SKM-1 treated with dmso at 0.1 percent for 144 hours (cell line): Measurements from ENCODE around the gene OVCA2.
A peak's percentile ranks its signal among the peaks of the same experiment; 100 is the strongest.

ENCODE experiments used
- DNase-seq: peaks from one replicate; lab custom pipeline; 2025; ENCODE audit not compliant: unreplicated experiment; lab: John Stamatoyannopoulos, UW

OVCA2 gene

DNA sequence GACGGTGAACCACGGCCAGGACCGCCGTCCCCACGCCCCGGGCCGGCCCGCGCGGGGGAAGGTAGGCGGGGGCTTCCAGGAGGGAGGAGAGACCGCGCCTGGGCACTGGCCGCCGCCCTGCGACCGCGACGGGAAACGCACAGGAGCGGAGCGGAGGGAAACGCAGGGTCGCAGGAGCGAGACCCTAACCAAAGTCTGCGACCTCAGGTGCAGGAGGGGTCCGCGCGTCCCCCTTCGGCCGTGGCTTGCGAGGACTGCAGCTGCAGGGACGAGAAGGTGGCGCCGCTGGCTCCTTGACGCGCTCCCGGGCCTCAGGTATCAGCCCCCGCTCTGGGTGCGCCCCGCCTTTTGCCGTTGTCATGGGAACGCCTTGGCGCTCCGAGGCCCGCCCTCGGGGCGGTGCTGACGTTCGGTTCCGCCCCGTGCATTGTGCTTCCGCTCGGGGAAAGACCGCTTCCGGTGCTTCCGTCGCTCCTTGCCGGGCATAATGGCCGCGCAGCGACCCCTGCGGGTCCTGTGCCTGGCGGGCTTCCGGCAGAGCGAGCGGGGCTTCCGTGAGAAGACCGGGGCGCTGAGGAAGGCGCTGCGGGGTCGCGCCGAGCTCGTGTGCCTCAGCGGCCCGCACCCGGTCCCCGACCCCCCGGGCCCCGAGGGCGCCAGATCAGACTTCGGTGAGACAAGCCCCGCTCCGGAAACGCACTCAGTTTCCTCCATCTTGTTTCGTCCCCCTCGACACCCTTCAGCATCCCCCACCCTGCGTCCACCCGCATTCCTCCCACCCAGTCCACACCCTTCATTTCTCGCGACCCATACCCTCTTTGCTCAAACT lies at the start of gene OVCA2:
OVCA2 (plus strand) TSS at position 462 of the 829 bp plus-strand sequence; CDS start at position 488, 26 bp downstream.
- peak; percentile 51 for DNase-seq

DNA sequence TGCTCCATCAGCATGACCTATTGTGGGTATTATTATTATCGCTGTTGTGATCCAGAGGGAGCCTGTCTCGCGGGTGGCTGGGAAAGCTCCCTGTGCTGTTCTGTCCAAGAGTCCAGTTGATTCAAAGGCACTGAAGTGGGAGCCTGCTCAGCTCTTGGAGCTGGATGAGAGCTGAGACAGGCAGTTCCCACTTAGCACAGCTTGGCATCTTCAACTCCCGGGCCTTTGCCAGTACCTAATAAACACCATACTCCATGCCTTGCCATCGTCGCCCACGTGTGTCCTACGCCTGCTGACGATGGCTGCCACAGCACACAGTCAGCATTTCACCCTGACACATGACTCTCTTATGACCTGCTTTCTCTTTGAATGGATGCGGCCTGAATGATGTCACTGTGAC lies 49.3 kb upstream of the OVCA2 start:
- DNase-seq = no peak

DNA sequence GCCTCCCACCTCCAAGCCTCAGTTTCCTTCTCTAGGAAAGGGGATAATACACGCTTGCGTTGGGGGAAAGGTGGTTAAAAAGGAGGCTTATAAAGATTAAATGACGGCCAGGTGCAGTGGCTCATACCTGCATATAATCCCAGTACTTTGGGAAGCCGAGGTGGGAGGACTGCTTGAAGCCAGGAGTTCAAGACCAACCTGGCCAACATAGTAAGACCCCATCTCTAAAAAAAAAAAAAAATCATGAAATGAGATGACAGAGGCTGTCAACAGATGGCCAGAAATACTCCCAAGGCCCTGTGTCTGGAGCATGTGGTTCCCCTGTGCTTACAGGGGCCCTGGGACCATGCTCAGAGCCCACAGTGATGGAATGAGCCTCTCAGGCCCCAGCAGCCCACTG lies 47.1 kb upstream of the OVCA2 start:
- no peak for DNase-seq

DNA sequence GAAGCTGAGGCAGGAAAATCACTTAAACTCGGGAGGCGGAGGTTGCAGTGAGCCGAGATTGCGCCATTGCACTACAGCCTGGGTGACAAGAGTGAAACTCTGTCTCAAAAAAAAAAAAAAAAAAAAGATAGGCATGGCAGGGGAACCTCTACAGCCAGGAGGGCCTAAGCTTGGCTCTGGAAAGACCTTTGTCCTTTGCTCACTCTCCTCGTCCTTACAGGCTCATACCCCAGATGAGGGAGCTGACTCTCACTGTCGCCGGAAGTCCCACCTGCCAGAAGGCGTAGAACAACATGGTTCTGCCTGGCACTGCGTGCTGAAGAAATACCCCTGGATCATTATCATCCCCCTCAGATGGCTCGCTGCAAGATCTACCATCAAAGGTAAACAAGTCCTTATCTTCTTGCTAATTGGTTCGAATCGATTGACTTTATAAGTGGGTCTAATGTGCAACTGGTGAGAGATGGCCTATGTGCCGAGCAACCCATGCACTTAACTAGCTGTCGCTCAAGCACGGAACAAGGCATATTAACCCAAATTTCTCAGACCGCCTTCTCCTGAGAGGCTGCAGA lies 46.4 kb upstream of the OVCA2 start:
- DNase-seq = no peak

DNA sequence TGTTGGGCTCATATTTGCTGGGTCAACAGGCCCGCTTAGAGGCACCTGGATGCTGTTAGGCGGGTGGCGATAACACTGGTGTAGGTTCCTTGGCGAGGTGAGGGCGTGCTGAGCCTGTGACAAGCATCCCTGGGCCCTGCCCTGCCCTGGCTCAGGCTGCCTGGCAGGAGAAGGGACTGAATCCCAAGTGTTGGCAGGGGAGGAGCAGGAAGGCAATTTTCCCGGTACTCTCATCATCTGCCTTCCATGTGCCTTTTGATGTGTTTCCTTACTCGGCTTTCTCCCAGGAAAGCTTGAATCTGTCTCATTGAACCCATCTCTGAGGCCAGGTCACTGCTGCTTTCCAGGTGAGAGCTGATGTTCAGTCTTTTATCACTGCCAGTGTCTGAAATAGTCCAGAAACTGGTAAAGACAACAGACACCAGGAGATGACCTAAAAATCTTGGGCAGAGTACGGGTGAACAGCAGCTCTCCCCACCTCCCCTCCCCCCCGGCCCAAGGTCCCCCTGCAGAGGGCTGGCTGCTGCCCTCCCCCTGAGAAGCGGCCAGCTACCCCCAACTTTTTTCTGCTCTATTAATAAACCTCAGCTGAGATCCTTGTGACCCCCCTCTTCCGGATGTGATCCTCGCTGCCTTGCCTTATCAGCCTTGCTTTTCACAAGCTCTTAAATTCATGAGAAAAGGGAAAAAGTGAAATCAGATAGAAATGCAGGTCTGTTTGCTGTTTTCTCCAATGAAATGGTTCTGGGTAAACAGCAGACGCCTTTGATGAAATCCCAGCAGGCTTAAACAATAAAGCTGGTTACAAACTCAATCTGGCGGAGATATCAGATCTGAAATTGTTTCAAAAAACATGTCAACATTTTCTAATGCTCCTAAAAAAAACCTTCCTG lies 45.7 kb upstream of the OVCA2 start:
- DNase-seq = no peak

DNA sequence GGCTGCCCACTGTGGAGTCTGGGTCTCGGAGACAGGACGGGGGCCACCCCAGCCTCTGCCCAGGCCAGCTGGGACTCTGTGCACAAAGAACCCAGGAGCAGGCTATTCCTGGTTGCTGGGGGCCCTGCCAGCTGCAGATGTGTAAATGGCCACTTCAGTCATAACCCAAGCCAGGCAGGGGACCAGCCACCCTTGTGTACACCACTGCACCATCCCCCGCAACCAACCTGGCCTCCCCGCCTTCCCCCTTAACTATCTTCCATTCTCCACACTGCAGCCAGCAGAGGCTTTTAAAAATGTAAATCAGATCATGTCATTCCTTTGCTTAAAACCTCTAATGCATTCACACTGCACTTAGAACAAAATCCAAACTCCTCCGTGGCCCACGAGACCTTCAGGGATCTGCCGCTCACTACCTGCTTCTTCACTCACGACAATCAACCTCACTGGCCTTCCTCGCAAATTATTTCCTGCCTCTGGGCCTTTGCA lies 45.0 kb upstream of the OVCA2 start:
- no peak for DNase-seq

DNA sequence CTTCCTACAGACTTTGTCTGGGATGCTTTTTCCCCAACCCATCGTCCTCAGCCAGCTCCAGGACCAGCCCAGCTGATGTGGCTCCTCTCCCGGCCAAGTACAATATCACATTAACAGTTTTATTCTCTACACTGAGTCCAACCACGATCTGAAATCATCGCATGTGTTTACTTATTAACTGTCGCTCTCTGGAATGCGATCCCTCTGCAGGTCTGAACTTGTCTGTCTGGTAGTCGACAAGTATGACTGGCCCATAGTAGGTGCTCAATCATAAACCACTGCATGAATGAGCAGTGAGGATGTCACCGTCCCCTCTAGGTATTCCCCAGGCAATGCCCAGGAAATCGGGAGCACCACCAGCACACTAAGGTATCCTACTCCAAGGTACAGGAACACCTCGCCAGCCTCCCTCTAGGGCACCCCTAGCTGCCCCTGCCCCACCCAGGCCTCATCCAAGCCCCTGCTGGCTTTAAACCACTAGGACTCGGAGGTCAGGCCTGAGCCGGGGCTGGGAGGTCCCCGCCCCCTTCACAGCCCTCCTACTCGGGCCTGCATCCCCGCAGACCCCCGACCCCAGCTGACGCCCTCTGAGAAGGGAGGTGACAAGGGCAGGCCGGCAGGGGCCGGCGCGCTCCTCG lies 44.4 kb upstream of the OVCA2 start:
- DNase-seq = no peak

DNA sequence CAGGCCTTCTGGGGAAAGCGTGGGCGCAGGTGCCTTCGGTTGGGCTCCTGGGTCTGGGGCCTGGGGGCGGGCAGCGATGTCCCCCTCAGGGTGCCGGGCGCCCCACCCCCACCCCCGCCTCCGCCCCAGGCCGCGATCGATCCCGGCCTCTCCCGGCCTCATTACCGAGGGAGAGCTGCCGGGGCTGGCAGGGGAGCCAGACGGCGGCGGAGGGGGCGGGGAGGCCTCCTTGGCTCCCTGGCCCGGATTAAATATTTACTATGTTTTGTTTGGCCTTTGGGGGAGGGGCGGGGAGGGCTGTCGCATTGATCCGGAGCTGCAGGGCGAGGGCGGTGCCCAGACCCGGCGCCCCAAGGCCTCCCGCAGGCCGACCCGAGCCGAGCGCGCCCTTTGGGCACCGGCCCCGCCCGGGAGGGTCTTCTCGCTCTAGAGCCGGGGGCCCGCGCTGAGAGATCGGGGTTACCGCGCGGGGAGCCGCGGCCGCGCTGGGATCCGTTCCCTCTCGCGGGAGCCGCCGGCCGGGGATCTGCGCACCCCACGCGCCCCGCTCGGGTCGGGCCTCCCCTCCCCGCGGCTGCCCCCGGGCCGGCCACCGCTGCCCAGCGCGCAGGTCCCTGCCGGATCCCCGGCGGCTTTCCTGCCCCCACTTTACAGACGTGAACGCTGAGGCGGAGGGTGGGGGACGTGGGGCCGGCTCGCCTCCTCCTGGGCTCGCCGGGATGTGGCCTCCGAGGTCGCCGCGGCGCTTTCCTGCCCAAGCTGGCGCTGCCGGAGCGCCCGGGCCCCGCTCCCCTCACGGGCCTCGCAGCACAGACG lies 43.7 kb upstream of the OVCA2 start:
- DNase-seq = no peak

DNA sequence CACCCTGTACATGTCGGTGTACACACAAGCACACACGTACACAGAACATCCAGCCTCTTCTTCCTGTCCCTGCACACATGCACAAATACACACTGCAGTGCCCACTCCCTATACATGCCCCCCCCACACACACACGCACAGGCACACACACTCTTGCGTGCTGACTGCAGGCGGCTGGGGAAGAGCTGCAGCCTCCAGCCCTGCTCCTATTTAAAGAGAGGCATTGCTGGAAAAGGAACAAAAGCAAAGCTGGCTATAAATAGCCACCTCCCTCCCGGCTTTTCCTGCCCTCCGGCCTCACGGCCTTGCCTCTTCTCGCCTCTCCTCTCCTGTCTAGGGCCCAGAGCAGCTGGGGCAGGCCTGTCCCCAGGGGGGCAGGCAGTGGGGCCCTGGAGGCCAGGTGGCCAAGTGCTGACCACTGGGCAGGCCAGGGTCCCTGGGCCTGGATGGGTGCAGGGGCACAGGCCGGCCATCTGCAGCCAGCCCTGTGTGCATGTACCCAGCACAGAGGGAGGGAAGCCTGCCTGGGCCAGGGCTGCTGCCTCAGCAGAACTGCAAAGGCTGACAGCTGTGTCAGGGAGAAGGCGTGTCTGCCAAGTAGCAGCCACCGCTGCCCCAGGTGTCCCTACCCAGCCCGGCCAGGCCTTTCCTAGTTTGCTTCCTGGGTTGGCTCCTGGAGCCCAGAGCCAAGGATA lies 42.1 kb upstream of the OVCA2 start:
- no peak for DNase-seq

DNA sequence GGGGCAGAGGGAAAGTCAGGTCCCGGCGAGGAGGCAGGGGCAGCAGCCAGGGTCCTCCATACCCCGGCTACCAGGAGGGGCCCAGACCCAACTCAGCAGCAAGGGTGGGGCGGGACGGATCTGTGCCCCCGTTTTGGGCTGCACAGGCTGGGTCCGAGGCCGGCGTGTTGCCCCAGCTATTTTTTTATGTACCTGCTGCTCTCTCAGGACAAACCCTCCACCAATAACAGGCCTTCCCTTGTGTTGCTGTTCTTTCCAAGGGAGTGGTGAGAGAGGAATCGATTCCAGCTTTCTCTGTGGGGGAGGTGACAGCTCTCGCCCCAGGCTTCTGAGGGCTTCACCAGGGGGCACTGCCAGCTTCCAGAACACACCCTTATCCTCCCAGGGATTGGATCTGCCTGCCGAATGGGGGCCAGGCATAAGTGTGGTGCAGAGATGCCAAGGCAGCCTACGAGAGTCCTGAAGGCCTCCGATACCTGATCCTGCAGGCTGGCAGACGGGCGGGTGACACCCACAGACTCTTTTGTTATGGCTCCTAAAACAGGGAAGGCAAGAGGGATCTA lies 39.0 kb upstream of the OVCA2 start:
- no peak for DNase-seq

DNA sequence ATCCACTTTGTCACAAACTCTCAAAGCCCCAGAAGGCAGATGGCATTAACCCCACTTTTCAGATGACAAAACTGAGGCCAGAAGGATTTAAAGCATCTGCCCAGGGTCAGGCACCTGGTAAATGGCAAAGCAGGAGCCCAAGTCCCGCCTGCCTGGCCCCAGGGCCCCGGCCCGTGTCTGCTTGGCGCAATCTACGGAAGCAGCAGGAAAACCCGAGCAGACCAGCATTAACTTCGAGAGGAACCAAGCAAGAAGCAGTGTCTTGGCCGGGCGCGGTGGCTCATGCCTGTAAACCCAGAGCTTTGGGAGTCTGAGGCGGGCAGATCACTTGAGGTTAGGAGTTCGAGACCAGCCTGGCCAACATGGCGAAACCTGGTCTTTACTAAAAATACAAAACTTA lies 38.3 kb upstream of the OVCA2 start:
- DNase-seq = no peak

DNA sequence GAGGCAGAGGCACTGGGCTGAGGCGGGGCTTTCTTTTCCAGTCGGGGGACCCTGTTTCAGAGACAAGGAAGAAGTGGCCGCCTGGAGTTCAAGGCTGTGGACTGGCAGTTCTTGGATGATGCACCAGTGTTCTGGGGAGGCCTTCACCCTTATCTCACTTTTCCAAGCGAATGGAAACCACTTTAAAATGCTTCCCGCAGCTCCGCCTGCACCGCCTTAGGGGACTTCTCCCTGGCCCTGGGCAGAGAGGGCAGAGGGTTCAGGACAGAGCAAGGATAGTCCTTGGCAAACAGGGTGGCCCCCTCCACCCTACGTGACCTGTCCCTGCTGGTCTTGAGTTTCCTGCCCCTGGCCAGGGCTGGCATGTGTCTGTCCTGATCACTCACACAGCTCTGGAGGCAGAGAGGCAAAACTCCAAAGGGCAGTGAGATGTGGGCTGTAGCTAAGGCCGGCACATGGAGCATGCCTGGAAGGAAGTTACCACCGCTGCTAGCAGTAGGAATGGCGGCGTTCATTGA lies 37.3 kb upstream of the OVCA2 start:
- no peak for DNase-seq

DNA sequence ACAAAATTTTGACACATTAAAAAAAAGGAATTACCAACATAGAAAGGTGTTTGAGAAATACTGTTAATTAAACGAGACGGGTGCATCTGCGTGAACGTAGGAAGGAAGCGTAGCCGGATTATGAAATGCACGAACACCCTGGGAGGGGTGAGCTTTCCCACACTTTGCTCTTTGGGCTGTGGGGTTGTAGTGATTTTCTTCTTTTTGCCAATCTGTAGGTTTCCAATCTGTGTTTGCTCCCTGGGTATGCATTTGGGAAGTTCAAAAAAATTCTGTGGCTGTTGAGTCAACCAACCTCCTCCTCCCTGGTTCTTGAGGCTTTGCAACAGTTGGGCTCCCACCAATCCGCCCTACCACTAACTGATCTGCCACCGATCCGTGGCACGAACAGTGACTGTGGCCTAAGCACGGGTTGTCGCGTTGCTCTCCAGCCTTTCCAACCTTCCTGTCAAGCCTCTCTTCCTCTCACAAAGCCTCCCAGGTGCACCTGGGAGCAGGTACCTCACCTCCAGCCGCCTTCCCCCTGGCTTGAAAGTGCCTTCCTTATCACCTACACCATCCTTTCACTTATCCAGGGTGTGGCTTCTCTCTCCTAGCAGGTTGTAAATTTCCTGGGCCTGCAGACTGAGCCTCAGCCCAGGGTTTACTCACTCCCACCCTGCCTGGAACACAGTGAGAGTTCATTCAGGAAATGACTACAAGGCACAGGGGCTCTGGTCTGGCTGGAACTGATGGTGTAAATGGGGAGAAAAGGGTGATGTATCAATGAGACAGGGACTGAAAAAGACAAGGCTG lies 33.3 kb upstream of the OVCA2 start:
- DNase-seq = no peak

DNA sequence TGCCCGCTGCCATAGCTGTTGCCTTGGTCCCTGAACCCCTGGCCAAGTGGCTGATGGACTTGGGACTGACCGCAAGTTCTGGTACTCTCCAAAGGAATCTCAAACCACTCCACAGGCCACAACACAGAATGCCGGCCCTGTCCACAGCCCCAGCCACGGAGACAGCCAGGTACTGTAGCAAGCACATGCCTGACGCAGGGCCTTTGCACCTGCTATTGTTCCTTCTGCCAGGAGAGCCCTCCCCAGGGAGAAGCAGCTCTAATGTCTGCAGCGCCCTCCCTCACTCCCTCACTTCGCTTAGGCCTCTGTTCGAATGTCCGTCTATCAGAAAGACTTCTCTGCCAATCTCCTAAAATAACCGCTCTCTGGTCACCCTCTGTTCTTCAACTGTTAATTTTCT lies 32.1 kb upstream of the OVCA2 start:
- no peak for DNase-seq

DNA sequence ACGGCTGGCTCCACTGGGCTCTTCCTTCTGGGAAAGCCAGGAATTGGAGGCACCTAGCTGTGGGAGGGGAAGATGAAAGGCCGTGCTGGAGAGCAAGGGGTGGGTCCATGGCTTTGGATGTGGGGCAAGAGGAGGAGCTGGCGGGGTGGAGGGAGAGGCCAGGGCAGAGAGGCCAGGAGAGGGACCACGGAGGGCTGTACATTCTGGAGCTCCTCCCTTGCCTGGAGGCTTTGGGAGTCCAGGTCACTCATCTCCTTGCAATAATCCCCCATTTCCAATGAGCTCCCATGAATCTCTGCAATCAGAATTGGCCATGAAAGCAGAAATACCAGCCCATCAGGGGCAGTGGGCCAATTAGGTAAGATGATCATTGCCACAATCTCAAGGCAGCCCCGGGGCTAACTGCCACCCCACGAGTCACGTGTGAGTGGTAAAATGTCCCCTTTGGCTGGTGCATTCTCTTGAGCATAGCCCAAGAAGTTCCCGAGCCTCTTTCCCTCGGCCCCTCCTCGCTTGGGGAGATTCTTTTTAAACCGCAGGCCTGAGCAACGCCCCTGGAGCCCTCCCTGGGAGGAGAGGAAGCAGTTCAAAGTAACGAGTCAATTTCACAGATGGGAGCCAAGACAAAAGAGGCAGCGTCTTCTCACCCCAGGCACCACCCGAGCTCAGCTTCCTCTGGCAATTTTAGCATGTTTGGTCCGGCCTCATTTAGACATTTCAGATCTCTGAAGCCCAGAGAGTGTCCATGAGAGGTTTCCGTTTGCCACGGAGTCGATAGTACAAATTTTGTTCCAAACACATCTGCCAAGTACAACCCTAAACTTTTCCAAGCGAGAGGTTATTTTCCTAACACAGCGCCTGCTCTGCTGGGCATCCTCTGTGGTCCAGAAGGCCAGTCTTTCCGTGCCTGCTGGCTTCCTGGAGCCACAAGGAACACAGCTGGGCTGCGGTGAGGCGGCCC lies 30.1 kb upstream of the OVCA2 start:
- no peak for DNase-seq

DNA sequence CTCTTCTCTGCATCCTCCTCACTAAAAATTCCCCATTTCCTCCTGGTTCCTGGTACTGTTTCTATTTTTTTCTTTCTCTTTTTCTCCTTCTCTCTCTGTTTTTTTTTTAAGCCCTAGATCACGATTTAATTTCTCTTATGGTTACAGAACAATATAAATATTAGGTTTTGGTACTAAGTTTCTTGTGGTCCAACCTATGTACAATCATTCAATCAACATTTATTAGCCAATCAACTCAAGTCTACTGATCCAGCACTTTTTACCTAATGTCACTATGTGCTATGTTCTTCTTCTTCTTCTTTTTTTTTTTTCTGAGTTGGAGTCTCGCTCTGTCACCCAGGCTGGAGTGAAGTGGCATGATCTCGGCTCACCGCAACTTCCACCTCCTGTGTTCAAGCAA lies 29.3 kb upstream of the OVCA2 start:
- no peak for DNase-seq
